HuH-7 (cell line): ENCODE measurements around the gene SLC13A1.
A peak's percentile ranks its signal among the peaks of the same experiment; 100 is the strongest.
"Not testable (repeated sequence)": the region's sequence is repeated elsewhere in the genome, so short reads cannot be mapped to it uniquely, and the experiment has no call there.

Experiments
- DNase-seq: peaks from one replicate; pipeline ENCODE4 v3.0.0; 2011; ENCODE audit warnings: low spot score

The SLC13A1 gene

GRCh38 chr7:123126171-123126570 is 73.6 kb downstream of the SLC13A1 start:
- DNase-seq = no peak

GRCh38 chr7:123125231-123125630 is 74.5 kb downstream of the SLC13A1 start:
- no peak for DNase-seq

DNA sequence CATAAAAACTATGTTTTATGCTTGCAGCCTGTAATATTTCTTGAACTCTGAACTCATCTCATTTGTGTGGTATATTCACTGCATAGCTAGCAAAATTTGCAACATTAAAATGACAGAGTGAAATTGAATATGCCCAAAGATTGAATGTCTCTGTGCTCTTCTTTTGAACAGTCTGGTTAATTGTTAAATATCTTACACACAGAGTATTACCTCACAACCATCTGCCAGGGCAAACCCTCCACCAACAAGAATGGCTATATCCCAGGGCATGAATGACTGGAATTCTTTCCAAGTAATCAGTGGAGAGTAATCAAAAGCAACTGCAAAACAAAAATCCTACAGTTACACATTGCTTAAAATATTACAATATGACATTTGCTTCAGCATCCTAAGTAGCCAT is 76.9 kb downstream of the SLC13A1 start:
- no peak for DNase-seq

GRCh38 chr7:123120286-123120685 is 79.5 kb downstream of the SLC13A1 start:
- no peak for DNase-seq

- no peak for DNase-seq
Measured at GRCh38 chr7:123115331-123115730, 84.4 kb downstream of the SLC13A1 start.

GRCh38 chr7:123114288-123114687 is 85.5 kb downstream of the SLC13A1 start:
- DNase-seq = no peak

- DNase-seq = no peak
Measured at GRCh38 chr7:123112833-123113232, 86.9 kb downstream of the SLC13A1 start.

DNA sequence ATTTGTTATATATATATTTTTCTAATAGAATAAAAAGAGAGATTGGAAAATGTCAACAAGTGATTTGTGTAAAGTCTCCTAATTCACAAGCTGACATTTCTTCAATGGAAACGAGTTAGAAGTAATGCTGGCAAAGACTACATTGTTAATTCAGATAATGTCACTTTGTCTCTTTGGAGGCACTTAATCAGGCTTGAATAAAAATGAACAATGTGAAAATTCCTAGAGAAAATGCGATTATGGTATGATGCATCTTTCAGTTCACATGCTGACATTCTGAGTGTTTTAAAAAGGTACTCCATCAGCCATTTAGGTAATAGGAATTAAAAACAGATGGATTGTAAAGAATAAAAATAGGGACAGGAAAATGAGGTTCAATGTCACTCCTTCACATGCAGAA is 100.1 kb downstream of the SLC13A1 start:
- DNase-seq = no peak

DNA sequence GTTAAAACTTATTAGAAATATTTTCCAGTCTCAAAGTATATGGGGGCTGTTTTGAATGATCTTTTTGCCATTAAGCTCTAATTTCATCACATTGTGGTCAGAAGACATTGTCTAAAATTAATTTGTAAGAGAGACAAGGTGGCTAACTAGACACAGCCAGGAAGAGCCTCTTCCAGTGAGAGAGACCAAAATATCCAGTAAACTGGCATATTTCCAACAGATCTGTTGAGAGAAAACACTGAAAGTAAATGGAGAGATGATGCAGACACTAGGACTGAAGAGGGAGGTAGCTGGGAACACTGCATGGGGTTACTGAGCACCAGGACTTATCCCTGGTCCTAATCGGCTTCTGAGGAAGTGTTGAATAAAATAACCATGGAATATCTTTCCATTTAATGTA is 102.8 kb downstream of the SLC13A1 start:
- no peak for DNase-seq

DNA sequence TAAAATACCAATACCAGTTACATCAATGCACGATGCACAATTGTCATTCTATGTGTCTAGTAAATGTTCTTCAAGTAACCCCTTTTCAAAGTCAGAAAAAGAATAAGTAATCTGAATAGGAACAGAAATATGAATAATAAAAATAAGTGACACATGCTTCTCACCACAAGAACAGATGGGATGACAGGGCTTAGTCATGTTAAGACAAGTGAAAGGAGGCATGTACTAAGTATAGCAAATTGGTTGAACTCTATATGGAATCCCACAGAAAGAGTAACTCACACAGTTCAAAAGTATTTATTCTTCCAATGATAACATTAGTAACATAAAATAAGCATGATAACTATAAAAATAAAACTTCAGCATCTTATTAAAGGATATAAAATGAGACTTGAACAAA is 103.3 kb downstream of the SLC13A1 start:
- DNase-seq = no peak

GRCh38 chr7:123090456-123090855 is 109.3 kb downstream of the SLC13A1 start:
- DNase-seq = no peak

GRCh38 chr7:123086910-123087309 is 112.9 kb downstream of the SLC13A1 start:
- DNase-seq = not testable (repeated sequence)

- not testable (repeated sequence) for DNase-seq
Measured at GRCh38 chr7:123084861-123085260, 114.9 kb downstream of the SLC13A1 start.

- no peak for DNase-seq
Measured at GRCh38 chr7:123079021-123079420, 120.7 kb downstream of the SLC13A1 start.

DNA sequence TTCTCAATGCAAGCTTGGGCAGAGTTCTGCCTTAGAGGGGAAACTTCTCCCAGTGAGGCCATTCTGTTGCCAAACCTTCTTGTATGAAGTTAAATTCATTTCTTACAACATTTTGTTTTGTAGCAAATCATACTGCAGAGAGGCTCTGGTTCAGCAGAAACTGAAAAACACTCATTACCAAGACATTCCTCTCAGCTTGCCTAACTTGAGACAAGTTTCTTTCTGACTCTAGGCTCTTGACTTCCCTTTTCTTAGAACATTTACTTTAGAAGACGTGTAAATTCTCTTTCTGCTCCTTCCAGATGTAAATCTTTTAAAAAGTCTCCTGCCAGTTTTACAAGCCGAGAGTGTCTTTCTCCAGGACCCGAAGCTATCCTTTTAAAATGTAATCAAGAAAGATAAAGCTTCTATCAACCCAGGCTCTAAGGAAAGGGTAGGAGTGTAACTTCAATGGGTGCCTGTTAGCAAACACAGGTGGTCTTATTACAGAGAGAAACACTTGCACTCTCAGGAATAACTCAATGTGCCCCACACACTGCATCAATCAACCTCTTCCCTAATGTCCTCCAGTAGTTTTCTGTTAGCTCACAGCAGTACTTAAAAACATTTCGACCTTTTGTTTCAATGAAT is 123.8 kb downstream of the SLC13A1 start:
- DNase-seq = no peak

GRCh38 chr7:123070702-123071286 is 129.0 kb downstream of the SLC13A1 start:
- peak; percentile 23 for DNase-seq

- no peak for DNase-seq
Measured at GRCh38 chr7:123067814-123068213, 132.0 kb downstream of the SLC13A1 start.
